ENCODE results near the gene TSSK1B. TPM values are rescaled to one million over a fixed set of nuclear protein-coding genes. Genes with fewer than 3 reads are reported as not detected.

TSSK1B gene
- total RNA-seq, 1 experiment from 2014 or later = not detected

- ChIA-PET RAD21 (ENCODE audit: low non-redundant PET in 1 of 2, low total read pairs in 2 of 2, uncharacterized antibody in 2 of 2, unreplicated experiment in 2 of 2) (no interaction called here), CTCF (no interaction called here), POLR2A (no interaction called here)
- H3K9me3 ChIP-seq (ENCODE audit: control insufficient read depth in 1 of 2, insufficient read depth in 1 of 2, low read depth in 1 of 2, low read length in 2 of 2) = no peaks in the 10 kb centered on the region
- intact Hi-C loops (cut with micrococcal nuclease) = no loop called here
- H3K9ac ChIP-seq (ENCODE audit: low read length) = no peak overlapping the region
- no peaks in the 10 kb centered on the region for H3K27me3 ChIP-seq (ENCODE audit: insufficient read depth, low read length)
- no peaks in the 10 kb centered on the region for H3K36me3 ChIP-seq (ENCODE audit: control insufficient read depth in 1 of 2, insufficient read depth in 2 of 2, low read length in 2 of 2)
- no peak for TF ChIP-seq ZFX (IDR thresholded peaks at IDR 0.05)
- no peak for TF ChIP-seq REST (IDR thresholded peaks at IDR 0.05; ENCODE audit: low read depth)
- no peak for TF ChIP-seq EZH2 (IDR thresholded peaks at IDR 0.05)
- no peak for TF ChIP-seq POLR2AphosphoS5 (IDR thresholded peaks at IDR 0.05; ENCODE audit: low read depth, low read length)
- no peak for TF ChIP-seq FOSL1 (IDR thresholded peaks at IDR 0.05; ENCODE audit: low read depth)
- no peak for TF ChIP-seq SRF (IDR thresholded peaks at IDR 0.05; ENCODE audit: low read depth)
- no peak for TF ChIP-seq ELF1 (IDR thresholded peaks at IDR 0.05; ENCODE audit: borderline replicate concordance, low read depth)
- no peak for TF ChIP-seq ZNF274 (IDR thresholded peaks at IDR 0.05; ENCODE audit: low read depth, low read length)
- TF ChIP-seq JUND (IDR thresholded peaks at IDR 0.05) = no peak
- no peak for TF ChIP-seq YY1 (IDR thresholded peaks at IDR 0.05; ENCODE audit: extremely low read depth, insufficient replicate concordance, low read depth, low read length)
- no peak overlapping the region for H3K4me2 ChIP-seq (ENCODE audit: low read length)
- no peak overlapping the region for H2AFZ ChIP-seq (ENCODE audit: low read depth, low read length, poor library complexity, severe bottlenecking)
- no peaks in the 10 kb centered on the region for H3K79me2 ChIP-seq (ENCODE audit: insufficient read depth, low read length)
- ATAC-seq (no peak), DNase-seq (ENCODE audit: low read depth, low spot score) (no peak)
- no peaks in the 10 kb centered on the region for H3K4me1 ChIP-seq (ENCODE audit: control insufficient read depth in 1 of 2, insufficient read depth in 2 of 2, low read length in 2 of 2)
- H3K27ac ChIP-seq (ENCODE audit: low read depth, low read length) = no peak overlapping the region
- H3K4me3 ChIP-seq (replicated peaks in 1 of 2; ENCODE audit: low read depth in 1 of 2, low read length in 2 of 2) = no peak overlapping the region
- H4K20me1 ChIP-seq (ENCODE audit: insufficient read depth) = no peaks in the 10 kb centered on the region
- BruUV-seq (replicated peaks) = no TSS peak
- H3K9me2 ChIP-seq (ENCODE audit: insufficient read depth) = no peaks in the 10 kb centered on the region
Observed at GRCh38 chr5:113474100-113474728, 39.4 kb upstream of the TSSK1B start.

All from HCT116 (cell line).